ENCODE measurements around the gene NDUFA13.

- TF ChIP-seq, protein P1, sequence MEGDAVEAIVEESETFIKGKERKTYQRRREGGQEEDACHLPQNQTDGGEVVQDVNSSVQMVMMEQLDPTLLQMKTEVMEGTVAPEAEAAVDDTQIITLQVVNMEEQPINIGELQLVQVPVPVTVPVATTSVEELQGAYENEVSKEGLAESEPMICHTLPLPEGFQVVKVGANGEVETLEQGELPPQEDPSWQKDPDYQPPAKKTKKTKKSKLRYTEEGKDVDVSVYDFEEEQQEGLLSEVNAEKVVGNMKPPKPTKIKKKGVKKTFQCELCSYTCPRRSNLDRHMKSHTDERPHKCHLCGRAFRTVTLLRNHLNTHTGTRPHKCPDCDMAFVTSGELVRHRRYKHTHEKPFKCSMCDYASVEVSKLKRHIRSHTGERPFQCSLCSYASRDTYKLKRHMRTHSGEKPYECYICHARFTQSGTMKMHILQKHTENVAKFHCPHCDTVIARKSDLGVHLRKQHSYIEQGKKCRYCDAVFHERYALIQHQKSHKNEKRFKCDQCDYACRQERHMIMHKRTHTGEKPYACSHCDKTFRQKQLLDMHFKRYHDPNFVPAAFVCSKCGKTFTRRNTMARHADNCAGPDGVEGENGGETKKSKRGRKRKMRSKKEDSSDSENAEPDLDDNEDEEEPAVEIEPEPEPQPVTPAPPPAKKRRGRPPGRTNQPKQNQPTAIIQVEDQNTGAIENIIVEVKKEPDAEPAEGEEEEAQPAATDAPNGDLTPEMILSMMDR (IDR thresholded peaks at IDR 0.05; ENCODE audit: insufficient read depth, low read length, poor library complexity, severe bottlenecking) = peak; percentile 87
- no peak for TF ChIP-seq EZH2phosphoT487 (conservative IDR thresholded peaks at IDR 0.05; ENCODE audit: low read length)
Observed at GRCh38 chr19:19490214-19490968, 25.6 kb upstream of the NDUFA13 start.
